Stimulated activated CD8-positive, alpha-beta memory T cell treated with anti-CD3 and anti-CD28 coated beads, Interleukin-15, amount 100 ng/mL, for 48 hours (primary cell): ENCODE measurements around the gene CCL24.
"Not testable (repeated sequence)": the region's sequence is repeated elsewhere in the genome, so short reads cannot be mapped to it uniquely, and the experiment has no call there.

Experiments
- DNase-seq, 2 donors: peaks; one replicate each; pipeline ENCODE4 v3.0.0-alpha.2; 2020; ENCODE audit warnings: low read depth in 2 of 2

Gene CCL24, protein sequence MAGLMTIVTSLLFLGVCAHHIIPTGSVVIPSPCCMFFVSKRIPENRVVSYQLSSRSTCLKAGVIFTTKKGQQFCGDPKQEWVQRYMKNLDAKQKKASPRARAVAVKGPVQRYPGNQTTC

DNA sequence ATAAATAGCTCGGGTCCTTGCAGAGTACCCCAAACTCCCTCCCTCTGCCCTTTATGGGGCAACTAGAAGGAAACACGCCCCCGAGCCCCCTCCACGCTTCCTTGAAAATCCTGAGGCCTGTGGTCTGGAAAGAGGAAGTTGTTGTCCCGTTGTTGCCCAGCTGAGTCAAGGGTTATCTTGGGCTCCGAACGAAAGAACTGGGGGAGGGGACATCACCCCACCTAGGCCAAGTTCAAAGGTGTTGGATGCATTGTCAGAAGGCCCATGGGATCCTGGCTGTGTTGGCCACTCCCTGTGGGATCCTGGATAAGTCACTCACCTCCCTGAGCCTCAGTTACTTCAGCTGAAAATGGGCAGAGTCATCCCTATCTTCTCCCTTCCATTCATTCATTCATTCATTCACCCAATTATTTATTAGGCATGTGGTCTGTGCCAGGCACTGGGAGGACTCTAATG lies at the start of gene CCL24:
Gene CCL24, minus strand, starts transcription at position 26 of the 456 bp plus-strand sequence. CDS start 91 bp downstream, outside the sequence.
- DNase-seq: no peak

DNA sequence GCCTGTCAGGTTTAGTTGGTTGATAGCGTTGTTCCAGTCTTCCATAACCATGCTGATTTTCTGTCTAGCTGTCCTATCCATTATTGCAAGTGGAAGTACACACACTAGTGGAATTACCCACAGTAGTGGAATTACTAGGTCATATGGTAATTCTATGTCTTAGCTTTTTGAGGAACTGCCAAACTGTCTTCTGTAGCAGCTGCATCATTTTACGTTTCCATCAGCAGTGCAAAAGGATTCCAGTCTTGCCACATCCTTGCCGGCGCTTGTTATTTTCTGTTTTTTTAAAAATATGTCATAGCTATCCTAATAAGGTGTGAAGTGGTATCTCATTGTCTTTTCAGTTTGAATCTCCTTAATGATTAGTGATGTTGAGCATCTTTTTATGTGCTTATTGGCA lies 48.0 kb upstream of the CCL24 start:
- DNase-seq: no peak

DNA sequence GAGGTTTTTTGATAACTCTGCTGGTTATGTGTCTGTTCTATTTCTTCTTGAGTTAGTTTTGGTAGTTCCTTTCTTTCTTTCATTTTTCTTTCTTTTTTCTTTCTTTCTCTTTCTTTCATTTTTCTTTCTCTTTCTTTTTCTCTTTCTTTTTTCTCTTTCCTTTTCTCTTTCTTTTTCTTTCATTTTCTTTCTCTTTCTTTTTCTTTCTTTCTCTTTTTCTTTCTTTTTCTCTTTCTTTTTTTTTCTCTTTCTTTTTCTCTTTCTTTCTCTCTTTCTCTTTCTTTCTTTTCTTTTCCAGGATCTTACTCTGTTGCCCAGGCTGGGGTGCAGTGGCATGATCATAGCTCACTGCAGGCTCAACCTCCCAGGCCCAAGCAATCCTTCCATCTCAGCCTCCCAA lies 44.8 kb upstream of the CCL24 start:
- no peak for DNase-seq

DNA sequence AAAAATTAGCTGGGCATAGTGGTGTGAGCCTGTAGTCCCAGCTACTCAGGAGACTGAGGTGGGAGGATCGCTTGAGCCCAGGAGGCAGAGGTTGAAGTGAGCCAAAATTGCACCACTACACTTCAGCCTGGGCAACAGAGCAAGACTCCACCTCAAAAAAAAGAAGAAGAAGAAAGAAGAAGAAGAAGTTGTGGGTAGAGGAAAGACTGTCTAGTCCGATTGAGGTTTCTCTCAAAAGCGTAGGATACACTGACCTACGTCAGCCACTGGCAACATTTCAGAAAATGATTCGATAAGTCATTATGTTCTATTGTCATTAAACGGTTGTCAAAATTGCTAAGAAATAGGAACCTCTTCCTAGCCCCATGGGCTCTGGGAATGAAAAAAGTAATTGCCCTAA lies 42.9 kb upstream of the CCL24 start:
- no peak for DNase-seq

DNA sequence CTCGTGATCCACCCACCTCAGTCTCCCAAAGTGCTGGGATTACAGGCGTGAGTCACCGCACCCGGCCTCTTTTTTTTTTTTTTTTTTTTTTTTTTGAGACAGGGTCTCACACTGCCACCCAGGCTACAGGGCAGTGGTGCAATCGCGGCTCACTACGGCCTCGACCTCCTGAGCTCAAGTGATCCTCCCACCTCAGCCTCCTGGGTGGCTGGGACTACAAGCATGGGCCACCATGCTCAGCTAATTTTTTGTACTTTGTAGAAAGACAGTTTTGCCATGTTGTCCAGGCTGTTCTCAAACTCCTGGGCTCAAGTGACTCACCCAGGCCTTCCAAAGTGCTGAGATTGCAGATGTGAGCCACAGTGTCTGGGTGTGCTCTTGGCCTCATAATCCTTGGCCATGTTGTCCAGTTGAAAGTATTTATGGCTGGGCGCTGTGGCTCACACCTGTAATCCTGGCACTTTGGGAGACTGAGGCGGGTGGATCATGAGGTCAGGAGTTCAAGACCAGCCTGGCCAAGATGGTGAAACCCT lies 41.3 kb upstream of the CCL24 start:
- not testable (repeated sequence) for DNase-seq

DNA sequence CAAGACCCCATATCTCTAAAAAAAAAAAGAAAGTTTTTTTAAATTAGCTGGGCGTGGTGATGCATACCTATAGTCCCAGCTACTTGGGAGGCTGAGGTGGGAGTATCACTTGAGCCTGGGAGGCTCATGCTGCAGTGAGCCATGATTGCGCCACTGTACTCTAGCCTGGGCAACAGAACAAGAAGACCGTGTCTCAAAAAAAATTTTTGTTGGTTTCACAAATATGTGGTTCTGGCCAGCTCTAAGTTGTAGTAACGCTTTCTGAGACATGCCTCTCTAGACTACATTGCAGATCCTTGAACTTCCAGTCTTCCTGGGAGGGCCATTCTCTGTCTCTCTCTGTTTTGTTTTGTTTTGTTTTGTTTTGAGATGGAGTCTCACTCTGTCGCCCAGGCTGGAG lies 40.6 kb upstream of the CCL24 start:
- no peak for DNase-seq

DNA sequence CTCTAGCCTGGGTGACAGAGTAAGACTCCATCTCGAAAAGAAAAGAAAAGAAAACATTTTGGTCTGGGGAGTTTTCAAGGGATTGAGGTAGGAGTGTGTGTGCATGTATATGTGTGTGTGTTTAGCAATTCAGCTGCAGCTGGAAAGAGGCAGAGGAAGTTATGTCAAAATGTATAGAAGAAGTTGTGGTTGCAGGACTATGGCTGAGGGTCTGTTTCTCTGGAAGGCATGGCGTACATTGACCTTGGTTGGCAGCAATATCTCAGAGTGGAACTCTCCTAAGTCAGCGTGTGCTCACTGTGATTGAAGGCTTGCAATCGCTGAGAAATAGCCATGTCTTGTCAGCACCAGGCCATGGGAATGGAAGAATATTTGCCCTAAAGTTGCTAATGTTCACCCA lies 36.6 kb upstream of the CCL24 start:
- DNase-seq: no peak

DNA sequence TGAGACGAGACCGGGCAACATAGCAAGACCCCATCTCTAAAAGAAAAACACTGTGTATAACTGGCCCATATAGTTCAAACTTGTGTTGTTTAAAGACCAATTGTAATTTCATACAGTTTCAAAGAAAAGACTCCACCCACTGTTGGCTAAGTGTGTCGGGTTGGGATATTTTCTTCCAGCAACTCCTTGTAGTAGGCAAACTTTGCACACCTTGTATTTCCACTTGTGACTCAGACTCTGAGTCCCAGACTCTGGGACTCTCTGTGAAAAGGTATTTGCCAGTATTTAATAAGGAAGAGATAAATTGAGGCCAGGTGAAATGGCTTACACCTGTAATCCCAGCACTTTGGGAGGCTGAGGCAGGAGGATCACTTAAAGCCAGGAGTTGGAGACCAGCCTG lies 36.0 kb upstream of the CCL24 start:
- no peak for DNase-seq

DNA sequence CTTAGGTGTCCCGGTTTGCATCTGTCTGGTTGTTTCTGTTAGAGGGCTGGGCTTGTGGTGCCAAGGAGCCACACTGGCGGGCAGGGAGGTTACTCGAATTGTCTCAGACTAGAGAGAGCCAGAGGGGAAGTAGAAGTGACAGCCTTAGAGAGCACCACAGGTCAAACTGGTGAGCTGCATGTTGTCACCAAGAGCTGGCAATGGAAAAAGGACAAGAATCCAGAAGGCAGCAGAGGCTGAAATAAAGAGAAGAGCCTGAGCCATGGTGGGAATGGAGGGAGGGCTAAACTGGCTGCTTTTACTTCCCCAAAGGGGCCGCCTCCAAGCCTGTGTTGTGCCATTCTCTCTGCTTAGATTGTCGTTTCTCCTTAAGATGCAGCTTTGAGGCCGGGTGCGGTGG lies 34.1 kb upstream of the CCL24 start:
- DNase-seq: no peak

DNA sequence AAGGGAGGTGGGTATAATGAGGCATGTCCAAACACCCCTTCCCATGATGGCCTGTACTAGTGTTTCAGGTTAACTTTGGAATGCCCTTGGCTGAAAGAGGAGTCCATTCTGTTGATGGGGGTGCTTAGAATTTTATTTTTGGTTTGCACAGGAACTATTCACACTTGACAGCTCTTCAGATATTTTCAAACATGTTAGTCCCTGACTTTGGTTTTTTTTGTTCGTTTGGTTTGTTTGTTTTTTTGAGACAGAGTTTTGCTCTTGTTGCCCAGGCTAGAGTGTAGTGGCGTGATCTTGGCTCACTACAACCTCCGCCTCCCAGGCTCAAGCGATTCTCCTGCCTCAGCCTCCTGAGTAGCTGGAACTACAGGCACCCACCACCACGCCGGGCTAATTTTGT lies 31.5 kb upstream of the CCL24 start:
- not testable (repeated sequence) for DNase-seq

DNA sequence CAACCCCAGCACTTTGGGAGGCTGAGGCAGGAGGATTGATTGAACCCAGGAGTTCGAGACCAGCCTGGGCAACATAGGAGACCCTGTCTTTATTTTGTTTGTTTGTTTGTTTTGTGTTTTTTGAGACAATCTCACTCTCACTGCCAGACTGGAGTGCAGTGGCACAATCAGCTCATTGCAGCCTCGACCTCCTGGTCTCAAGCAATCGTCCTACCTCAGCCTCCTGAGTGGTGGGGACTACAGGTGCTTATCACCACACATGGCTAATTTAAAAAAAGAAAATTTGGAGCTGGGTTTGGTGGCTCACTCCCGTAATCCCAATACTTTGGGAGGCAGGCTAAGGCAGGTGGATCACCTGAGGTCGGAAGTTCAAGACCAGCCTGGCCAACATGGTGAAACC lies 30.6 kb upstream of the CCL24 start:
- no peak for DNase-seq

DNA sequence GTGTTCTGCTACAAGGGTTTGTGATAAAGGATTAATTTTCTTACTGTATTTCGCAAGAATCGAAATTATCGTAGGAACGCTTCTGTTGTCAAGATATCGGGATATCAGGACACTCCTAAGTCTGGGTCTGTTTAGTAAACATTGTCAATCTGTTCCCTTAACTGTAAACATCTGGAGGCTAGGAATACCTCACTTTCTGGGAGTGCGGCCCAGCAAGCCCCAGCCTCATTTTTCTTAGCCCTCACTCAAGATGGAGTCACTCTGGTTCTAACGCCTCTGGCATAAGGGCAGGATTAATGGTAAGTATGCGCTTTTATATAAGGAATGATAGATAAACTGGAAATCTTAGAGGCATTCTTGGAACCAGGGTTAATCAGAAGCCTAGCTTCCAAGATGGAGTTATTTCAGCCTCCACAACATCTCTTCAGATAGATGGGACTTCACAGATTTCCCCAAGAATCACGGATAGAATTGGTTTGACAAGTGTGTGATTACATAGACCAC lies 30.1 kb upstream of the CCL24 start:
- DNase-seq: no peak

DNA sequence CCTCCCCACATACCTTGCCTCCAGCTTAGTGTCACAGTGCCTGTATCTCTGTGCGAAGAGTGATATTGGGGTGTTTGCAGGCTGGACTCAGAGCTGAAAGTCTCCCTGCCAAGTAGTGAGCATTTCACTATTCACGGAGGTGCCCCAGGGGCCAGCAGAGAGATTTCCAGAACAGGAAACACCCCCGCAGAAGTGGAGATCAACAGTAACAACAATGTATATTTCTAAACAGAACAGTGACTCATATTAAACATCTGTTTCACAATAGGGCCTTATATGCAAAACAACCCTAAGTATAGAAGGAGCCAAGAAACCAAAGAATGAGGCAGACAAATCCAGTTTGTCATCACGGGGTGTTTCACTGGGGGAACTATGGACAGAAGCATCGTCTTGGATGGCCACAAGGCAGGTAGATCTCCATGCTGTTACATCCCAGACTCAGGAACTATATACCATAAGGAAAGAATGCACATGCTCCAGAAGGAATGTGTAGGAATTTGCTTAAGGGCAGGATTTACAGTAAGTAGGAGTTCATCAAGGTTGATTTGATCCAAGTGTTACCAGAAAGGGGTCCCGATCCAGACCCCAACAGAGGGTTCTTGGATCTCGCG lies 29.3 kb upstream of the CCL24 start:
- peak; percentile 5 to 33 for DNase-seq

DNA sequence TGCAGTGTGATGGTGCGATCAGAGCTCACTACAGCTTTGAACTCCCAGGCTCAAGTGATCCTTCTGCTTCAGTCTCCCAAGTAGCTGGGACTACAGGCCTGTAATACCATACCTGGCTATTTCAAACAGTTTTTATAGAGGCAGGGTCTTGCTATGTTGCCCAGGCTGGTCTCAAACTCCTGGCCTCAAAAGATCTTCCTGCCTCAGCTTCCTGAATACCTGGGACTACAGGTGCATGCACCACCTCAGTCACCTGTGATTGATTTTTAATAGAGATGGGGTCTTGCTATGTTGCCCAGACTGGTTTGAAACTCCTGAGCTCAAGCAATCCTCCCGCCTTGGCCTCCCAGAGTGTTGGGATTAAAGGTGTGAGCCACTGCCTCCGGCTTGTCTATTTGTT lies 26.4 kb upstream of the CCL24 start:
- DNase-seq: no peak

DNA sequence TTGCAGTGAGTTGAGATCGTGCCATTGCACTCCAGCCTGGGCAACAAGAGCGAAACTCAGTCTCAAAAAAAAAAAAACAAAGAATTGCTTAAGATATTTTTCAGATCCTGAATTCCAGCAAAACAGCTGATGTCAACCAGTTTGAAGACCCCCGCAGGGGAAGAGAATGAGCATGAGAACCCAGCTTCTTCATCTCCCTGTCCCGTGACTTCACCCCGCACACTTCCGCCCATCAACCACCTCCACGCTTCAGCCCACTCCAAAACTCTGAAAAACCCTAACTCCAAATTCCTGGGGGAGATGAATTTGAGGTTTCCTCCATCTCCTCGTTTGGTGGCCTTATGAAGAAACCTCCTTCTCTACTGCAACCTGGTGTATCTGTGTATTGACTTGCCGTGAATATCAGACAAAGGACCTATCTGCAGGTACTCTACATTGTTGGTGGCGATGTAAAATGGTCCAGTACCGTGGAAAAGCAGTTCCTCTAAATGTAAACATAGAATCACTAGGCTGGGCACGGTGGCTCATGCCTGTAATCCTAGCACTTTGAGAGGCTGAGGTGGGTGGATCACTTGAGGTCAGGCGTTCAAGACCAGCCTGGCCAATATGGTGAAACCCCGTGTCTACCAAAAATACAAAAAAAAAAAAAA lies 24.8 kb upstream of the CCL24 start:
- not testable (repeated sequence) for DNase-seq

DNA sequence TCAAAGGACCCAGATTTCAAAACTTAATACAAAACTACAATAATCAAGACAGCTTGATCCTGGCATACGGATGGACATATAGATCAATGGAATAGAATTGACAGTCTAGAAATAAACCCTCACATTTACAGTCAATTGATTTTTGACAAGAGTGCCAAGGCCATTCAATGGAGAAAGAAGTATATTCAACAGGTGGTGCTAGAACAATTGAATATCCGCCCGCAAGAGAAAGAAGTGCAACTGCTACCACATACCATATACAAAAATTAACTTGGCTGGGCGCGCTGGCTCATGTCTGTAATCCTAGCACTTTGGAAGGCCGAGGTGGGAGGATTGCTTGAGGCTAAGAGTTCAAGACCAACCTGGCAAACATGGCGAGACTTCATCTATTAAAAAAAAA lies 23.2 kb upstream of the CCL24 start:
- DNase-seq: no peak

DNA sequence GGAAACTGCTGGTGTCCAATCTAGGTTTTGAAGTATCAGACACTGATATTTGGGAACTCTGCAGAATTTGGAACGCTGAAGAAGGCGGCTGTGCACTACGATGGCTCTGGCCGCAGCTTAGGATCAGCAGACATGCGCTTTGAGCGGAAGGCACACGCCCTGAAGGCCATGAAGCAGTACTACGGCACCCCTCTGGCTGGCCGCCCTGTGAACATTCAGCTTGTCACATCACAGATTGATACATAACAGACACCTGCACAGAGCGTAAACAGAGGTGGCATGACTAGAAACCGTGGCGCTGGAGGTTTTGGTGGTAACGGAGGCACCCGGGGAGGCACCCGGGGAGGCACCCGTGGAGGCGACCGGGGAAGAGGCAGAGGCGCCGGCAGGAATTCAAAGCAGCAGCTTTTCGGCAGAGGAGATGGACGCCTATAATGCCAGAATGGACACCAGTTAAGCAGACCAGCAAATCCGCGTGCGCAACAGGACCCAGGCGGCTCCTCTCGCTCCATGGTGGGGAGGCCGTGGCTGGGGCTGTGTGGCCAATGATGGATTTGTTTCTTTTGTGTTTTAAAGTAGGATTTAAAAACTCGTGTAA lies 22.2 kb upstream of the CCL24 start:
- DNase-seq: no peak

DNA sequence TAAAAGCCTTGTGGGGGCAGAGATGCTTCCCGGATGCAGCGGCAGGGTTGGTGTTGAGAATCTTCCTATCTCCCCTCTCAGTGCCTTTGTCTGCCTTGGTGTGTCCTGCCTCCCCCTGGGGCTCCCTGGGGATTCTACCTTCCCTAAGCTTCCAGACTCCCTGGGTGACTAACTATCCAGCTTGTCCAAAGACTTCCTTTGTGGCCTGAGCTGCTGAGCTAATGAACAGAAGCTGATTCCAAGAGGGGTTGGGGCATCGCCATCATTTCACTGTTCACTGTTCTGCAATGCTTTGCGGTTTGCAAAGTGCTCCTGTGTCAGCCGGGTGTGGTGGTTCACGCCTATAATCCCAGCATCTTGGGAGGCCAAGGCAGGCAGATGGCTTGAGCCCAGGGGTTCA lies 20.1 kb upstream of the CCL24 start:
- DNase-seq: not testable (repeated sequence)

DNA sequence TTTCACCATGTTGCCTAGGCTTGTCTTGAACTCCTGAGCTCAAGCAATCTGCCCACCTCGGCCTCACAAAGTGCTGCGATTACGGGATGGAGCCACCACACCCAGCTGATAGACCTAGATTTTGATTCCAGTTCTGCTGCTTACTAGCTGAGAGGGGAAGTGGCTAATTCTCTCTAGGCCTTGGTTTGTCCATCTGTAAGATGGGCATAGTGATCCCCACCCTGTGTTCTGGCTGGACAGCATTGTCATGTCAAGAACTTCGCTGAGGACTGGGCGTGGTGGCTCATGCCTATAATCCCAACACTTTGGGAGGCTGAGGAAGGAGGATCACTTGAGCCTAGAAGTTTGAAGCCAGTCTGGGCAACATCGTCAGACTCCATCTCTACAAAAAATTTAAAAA lies 17.4 kb upstream of the CCL24 start:
- DNase-seq: no peak

DNA sequence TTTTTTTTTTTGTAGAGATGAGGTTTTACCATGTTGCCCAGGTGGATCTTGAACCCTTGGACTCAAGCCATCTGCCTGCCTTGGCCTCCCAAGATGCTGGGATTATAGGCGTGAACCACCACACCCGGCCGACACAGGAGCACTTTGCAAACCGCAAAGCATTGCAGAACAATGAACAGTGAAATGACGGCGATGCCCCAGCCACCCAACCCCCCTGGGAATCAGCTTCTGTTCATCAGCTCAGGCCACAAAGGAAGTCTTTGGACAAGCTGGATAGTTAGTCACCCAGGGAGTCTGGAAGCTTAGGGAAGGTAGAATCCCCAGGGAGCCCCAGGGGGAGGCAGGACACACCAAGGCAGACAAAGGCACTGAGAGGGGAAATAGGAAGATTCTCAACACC lies 16.1 kb upstream of the CCL24 start:
- DNase-seq: not testable (repeated sequence)

DNA sequence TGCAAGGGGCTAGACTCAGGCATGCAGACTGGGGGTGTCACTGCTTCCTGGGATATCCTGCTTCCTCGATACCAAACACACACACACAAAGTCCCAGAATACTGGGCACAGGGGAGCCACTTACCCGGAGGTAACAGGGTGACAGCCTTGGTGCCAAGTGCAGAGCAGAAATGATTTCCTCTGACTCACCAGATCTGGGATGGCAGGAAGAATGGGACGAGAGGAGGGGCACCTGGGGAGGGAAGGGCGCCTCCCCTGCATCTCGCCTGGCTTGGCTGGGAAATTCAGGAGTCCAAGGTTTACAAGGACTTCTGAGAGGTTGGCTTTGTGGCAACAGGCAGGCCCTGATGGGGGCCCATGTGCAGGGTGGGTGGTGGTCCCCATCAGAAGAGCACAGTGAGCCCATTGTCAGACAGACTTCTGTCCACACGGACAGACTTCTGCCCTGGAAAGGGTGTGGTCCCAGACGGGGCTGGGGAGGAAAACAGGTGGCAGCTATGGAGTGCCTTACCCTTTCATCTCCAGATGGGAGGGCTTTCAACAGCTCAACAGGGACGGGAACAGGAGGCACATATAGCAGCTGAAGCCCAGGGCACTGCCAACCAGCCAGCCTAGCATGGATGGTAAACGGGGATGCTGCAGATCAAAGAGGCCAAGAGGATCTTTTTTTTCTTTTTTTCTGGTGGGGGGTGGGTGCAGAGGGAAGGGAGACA lies 9.7 kb upstream of the CCL24 start:
- no peak for DNase-seq

DNA sequence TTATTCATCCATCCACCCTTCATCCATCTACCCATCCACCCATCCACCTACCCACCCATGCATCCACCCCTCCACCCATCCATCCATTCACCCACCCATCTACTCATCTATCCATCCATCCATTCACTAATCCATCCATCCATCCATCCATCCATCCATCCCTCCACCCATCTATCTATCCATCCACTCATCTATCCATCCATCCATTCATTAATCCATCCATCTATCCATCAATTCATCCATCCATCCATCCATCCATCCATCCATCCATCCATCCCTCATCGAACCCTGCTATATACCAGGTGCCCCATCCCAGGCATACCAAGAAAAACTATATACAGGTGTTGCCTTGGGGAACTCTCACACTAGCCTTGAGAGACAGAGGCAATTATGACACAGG lies 7.1 kb upstream of the CCL24 start:
- DNase-seq: no peak
